ENCODE measurements around the gene ALPI. TPM values are rescaled to one million over a fixed set of nuclear protein-coding genes. Genes with fewer than 3 reads are reported as not detected.
A peak's percentile ranks its signal among the peaks of the same experiment; 100 is the strongest.
"Not testable (repeated sequence)": the region's sequence is repeated elsewhere in the genome, so short reads cannot be mapped to it uniquely, and the experiment has no call there.

The ALPI gene
- total RNA-seq (not detected), polyA plus RNA-seq (not detected)

DNA sequence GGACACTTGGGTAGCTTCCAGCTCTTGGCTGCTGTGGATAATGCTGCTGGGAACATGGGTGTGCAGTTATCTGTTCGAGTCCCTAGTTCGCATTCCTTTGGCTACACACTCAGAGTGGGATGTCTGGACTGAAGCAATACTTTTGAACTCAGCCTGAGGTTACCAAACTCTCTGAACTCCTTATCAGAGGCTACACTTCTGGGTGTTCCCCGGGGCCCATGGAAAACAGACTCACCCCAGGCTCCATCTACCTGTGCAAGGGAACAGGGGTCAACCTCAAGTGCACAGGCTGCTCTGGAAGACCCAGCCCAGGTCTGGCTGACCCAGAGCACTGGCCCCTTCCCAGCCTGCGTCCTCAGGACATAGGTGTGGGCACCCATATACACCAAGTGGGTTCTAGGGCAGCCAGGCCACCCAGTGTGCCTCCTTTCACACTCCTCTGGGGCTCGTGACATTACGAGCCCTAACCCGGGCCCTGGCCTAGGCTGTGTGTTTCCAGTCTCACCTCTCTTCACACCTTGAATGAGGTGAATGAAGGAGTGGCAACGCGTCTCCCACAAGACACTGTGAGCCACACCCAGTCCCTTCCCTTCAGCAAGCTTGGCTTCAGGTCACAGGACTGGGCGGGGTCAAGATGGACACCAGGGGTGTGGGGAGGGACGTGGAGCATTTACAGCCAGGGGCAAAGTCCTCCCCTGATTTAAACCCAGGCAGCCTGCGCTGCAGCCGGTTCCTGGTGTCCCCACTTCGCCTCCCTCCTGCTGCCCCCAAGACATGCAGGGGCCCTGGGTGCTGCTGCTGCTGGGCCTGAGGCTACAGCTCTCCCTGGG lies at the start of gene ALPI:
Gene ALPI (plus strand): TSS at position 728 of the 830 bp plus-strand sequence. CDS start 47 bp downstream, at position 775.
- H3K27me3 ChIP-seq: no peaks in the 10 kb centered on the region

DNA sequence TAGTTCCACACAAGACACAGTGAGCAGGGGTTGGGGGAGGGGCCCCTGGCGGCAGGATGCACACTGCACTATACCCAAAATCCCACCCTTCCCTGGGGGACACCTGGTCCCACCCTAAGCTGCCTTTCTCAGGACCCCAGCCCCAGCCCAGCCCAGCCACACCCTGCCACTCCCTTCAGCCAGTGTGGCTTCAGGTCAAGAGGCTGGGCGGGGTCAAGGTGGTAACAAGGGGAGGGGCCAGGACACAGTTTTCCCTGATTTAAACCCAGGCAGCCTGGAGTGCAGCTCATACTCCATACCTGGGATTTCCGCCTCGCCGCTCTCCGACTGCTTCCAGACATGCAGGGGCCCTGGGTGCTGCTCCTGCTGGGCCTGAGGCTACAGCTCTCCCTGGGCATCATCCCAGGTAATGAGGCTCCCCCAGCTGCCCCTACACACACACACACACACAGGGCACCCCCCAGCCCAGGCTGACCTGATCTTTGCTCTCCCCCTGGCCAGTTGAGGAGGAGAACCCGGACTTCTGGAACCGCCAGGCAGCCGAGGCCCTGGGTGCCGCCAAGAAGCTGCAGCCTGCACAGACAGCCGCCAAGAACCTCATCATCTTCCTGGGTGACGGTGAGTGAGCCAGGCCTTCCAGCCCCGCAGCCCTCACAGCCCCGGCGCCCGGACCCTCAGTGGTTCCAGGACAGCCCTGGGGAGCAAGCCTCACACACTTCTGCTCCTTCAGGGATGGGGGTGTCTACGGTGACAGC lies 49.2 kb upstream of the ALPI start, which contains the start of gene ALPG:
Gene ALPG (plus strand): TSS at position 289 of the 755 bp plus-strand sequence. CDS start 51 bp downstream, at position 340.
- ATAC-seq: no peak
- Histone ChIP-seq H3K36me3 (no peaks in the 10 kb centered on the region), H3K4me1 (no peaks in the 10 kb centered on the region), H3K9me3 (no peaks in the 10 kb centered on the region), H3K27ac (no peak within 1 kb of the TSS), H3K4me3 (no peak within 1 kb of the TSS), H3K27me3 (no peaks in the 10 kb centered on the region)
- no peak for FAIRE-seq
- peak in 1 of 6 donors; percentile 40 for DNase-seq
- TF ChIP-seq, protein P1, sequence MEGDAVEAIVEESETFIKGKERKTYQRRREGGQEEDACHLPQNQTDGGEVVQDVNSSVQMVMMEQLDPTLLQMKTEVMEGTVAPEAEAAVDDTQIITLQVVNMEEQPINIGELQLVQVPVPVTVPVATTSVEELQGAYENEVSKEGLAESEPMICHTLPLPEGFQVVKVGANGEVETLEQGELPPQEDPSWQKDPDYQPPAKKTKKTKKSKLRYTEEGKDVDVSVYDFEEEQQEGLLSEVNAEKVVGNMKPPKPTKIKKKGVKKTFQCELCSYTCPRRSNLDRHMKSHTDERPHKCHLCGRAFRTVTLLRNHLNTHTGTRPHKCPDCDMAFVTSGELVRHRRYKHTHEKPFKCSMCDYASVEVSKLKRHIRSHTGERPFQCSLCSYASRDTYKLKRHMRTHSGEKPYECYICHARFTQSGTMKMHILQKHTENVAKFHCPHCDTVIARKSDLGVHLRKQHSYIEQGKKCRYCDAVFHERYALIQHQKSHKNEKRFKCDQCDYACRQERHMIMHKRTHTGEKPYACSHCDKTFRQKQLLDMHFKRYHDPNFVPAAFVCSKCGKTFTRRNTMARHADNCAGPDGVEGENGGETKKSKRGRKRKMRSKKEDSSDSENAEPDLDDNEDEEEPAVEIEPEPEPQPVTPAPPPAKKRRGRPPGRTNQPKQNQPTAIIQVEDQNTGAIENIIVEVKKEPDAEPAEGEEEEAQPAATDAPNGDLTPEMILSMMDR (IDR thresholded peaks at IDR 0.05): no peak
- intact Hi-C loops (cut with DNase I): no loop called here
- 86 to 89% methylated on average over 17 of the region's 17 CpGs for WGBS, 2 donors

More for the DNA sequence above, at the start of gene ALPI:
- 80 to 82% methylated on average over 14 of the region's 14 CpGs for WGBS, 2 donors
- H3K9me3 ChIP-seq: no peaks in the 10 kb centered on the region
- no peaks in the 10 kb centered on the region for H3K36me3 ChIP-seq
- FAIRE-seq: no peak
- H3K4me3 ChIP-seq: no peak within 1 kb of the TSS
- no peaks in the 10 kb centered on the region for H3K4me1 ChIP-seq
- TF ChIP-seq, protein P1 (IDR thresholded peaks at IDR 0.05): no peak
- intact Hi-C loops (cut with DNase I): no loop called here
- no peak for ATAC-seq
- DNase-seq: peak in 1 of 6 donors; percentile 45
- H3K27ac ChIP-seq: no peak within 1 kb of the TSS

DNA sequence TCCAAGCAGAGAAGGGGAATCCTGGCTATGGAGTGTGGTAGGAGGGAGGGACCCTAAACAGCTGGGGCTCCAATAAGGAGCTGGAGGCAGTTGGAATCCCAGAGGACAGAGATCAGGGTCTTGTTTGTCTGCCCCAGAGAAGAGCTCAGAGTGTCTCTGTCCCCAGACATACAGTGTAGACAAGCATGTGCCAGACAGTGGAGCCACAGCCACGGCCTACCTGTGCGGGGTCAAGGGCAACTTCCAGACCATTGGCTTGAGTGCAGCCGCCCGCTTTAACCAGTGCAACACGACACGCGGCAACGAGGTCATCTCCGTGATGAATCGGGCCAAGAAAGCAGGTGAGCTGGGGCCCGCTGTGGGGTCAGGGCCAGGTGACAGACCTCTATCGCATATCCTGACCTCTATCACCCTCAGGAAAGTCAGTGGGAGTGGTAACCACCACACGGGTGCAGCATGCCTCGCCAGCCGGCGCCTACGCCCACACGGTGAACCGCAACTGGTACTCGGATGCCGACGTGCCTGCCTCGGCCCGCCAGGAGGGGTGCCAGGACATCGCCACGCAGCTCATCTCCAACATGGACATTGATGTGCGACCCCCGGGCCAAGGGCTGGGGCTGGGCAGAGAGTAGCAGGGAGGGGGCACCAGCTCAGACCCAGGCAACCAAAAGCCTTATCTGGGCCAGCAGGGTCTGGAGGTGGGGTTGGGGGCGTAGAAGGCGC lies 48.4 kb upstream of the ALPI start:
- ATAC-seq; H3K27me3 ChIP-seq; H3K9me3 ChIP-seq; FAIRE-seq; H3K36me3 ChIP-seq; intact Hi-C loops (cut with DNase I); H3K27ac ChIP-seq; H3K4me3 ChIP-seq; H3K4me1 ChIP-seq: not testable (repeated sequence)
- peak in 1 of 6 donors; percentile 51 for DNase-seq
- WGBS, 2 donors: 81 to 90% methylated on average over 24 to 29 of the region's 30 CpGs

DNA sequence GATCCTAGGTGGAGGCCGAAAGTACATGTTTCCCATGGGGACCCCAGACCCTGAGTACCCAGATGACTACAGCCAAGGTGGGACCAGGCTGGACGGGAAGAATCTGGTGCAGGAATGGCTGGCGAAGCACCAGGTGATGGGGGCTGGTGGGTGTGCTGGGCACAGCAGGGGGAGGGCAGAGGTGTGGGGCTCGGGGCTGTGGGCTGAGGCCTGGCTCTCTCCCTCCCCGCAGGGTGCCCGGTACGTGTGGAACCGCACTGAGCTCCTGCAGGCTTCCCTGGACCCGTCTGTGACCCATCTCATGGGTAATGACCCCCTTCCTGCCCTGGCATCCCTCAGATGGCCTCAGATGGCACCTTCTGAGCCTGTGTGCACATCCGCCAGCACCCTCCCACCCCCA lies 47.7 kb upstream of the ALPI start:
- DNase-seq; FAIRE-seq; H3K27ac ChIP-seq; H3K36me3 ChIP-seq; H3K27me3 ChIP-seq; H3K4me1 ChIP-seq; H3K9me3 ChIP-seq; H3K4me3 ChIP-seq; ATAC-seq; intact Hi-C loops (cut with DNase I): not testable (repeated sequence)
- 67 to 74% methylated on average over 7 to 10 of the region's 10 CpGs for WGBS, 2 donors

DNA sequence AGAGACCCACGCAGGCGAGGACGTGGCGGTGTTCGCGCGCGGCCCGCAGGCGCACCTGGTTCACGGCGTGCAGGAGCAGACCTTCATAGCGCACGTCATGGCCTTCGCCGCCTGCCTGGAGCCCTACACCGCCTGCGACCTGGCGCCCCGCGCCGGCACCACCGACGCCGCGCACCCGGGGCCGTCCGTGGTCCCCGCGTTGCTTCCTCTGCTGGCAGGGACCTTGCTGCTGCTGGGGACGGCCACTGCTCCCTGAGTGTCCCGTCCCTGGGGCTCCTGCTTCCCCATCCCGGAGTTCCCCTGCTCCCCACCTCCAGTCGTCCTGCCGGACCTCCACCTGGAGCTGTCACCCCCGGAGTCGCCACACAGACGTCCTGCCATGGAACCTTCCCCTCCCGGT lies 46.3 kb upstream of the ALPI start:
- intact Hi-C loops (cut with DNase I); DNase-seq; H3K4me1 ChIP-seq; FAIRE-seq; H3K27me3 ChIP-seq; H3K9me3 ChIP-seq; ATAC-seq; H3K36me3 ChIP-seq; H3K27ac ChIP-seq; H3K4me3 ChIP-seq: not testable (repeated sequence)
- WGBS, 2 donors: 32 to 52% methylated on average over 24 to 40 of the region's 40 CpGs
